Endothelial cell of umbilical vein (primary cell): ENCODE results near the gene TMEM217.

Source experiments
- CTCF ChIP-seq, 2 donors: IDR thresholded peaks; 1 replicate in 1 of 2; 2 replicates in 1 of 2; pipeline ENCODE4 v1.5.1; 2011; ENCODE audit warnings: low read length in 2 of 2, mild to moderate bottlenecking in 2 of 2, moderate library complexity in 2 of 2, control low read depth in 1 of 2, inconsistent platforms in 1 of 2, low read depth in 1 of 2; ENCODE audit not compliant: insufficient read depth in 1 of 2; ENCODE audit errors: extremely low read depth in 1 of 2
- EZH2 ChIP-seq: IDR thresholded peaks from 2 replicates; pipeline ENCODE4 v1.6.1; 2012; ENCODE audit warnings: borderline replicate concordance, low read depth, mild to moderate bottlenecking, moderate library complexity, low read length, inconsistent platforms; ENCODE audit not compliant: severe bottlenecking
- FOS ChIP-seq: IDR thresholded peaks from 2 replicates; pipeline ENCODE4 v1.6.1; 2011; ENCODE audit warnings: mild to moderate bottlenecking, low read length, moderate library complexity, borderline replicate concordance; ENCODE audit not compliant: insufficient read depth
- GATA2 ChIP-seq: IDR thresholded peaks from 2 replicates; pipeline ENCODE4 v1.7.0; 2011; ENCODE audit warnings: low read depth, mild to moderate bottlenecking, moderate library complexity, mixed read lengths, low read length; ENCODE audit not compliant: insufficient read length, insufficient read depth
- JUN ChIP-seq: IDR thresholded peaks from 2 replicates; pipeline ENCODE4 v1.6.1; 2011; ENCODE audit warnings: borderline replicate concordance, low read depth; ENCODE audit not compliant: insufficient read length, insufficient read depth
- MAX ChIP-seq: IDR thresholded peaks from 2 replicates; pipeline ENCODE4 v1.6.1; 2011; ENCODE audit not compliant: insufficient read depth, insufficient read length
- MYC ChIP-seq: IDR thresholded peaks from one replicate; pipeline ENCODE4 v1.6.1; 2011; ENCODE audit warnings: mild to moderate bottlenecking, low read depth, low read length
- POLR2A ChIP-seq: IDR thresholded peaks from 2 replicates; pipeline ENCODE4 v1.6.1; 2012; ENCODE audit warnings: low read depth, mild to moderate bottlenecking, control low read depth, low read length
- POLR2AphosphoS5 ChIP-seq: IDR thresholded peaks from 2 replicates; pipeline ENCODE4 v1.6.1; 2012; ENCODE audit warnings: low read depth, mild to moderate bottlenecking, control low read depth, low read length, moderate library complexity; ENCODE audit not compliant: insufficient read depth

GRCh38 chr6:37273690-37274089 lies 15.7 kb upstream of the TMEM217 start:
- TF ChIP-seq POLR2AphosphoS5 = no peak
- no peak for TF ChIP-seq CTCF (IDR thresholded peaks at IDR 0.05; ENCODE audit: extremely low read depth in 1 of 2, insufficient read depth in 1 of 2, low read depth in 1 of 2, low read length in 2 of 2)
- TF ChIP-seq POLR2A = no peak
- no peak for TF ChIP-seq GATA2
- no peak for TF ChIP-seq MAX
- no peak for TF ChIP-seq JUN
- no peak for TF ChIP-seq EZH2
- no peak for TF ChIP-seq MYC
- no peak for TF ChIP-seq FOS
